Hepatic stellate cell (primary cell): ENCODE data around the gene MYO7B.

Source experiments
- DNase-seq: peaks from one replicate; pipeline ENCODE4 v3.0.0; 2011; ENCODE audit warnings: low spot score

MYO7B gene

GRCh38 chr2:127683056-127683455 lies 147.6 kb downstream of the MYO7B start:
- DNase-seq, result no peak

DNA sequence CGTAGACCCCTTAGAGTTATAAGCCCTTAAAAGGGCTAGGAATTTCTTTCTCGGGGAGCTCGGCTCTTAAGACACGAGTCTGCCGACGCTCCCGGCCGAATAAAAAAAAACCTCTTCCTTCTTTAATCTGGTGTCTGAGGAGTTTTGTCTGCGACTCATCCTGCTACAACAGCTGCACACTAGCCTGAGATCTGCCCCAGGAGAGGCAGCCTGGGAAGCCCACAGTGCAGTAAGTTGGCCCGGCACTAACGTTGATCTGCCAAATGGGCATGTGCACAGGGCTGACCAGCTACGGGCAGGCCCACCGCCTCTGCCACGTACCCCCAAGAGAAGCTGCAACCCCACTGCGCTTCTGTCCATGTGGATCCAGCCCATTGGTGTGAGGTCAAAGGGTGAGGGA lies 148.3 kb downstream of the MYO7B start:
- DNase-seq, result no peak

DNA sequence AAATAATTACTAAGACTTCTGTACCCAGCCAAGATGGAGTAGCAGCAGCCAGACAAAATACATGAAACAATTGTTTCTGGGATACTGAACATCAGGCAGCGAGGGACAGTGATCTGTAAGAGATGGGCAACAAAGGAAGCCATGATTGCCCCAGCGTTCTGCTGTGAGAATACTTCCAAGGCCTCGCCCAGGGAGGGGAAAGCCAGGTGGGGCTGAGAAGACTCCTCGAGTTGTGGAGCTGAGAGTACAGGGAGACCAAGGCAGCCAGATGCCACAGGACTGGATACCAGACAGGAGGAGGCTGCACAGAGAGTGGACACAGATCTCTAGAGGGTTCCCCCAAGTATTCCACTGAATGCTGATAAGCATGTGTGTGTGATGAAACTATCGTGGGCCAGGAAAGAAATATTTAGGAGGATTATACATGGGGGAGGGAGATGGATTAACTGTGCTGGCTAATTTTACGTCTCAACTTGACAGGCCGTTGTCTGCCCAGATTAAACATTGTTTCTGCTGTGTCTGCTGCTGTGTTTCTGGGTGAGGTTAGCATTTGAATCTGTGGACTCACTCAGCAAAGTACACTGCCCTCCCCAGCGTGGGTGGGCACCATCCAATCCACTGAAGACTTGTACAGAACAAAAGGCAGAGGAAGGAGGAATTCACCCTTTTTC lies 150.1 kb downstream of the MYO7B start:
- DNase-seq, result no peak
